ENCODE data around the gene AWAT2. TPM values are rescaled to one million over a fixed set of nuclear protein-coding genes. Genes with fewer than 3 reads are reported as not detected.

Gene AWAT2
- total RNA-seq, 2 donors from 2014 or later, result not detected

DNA sequence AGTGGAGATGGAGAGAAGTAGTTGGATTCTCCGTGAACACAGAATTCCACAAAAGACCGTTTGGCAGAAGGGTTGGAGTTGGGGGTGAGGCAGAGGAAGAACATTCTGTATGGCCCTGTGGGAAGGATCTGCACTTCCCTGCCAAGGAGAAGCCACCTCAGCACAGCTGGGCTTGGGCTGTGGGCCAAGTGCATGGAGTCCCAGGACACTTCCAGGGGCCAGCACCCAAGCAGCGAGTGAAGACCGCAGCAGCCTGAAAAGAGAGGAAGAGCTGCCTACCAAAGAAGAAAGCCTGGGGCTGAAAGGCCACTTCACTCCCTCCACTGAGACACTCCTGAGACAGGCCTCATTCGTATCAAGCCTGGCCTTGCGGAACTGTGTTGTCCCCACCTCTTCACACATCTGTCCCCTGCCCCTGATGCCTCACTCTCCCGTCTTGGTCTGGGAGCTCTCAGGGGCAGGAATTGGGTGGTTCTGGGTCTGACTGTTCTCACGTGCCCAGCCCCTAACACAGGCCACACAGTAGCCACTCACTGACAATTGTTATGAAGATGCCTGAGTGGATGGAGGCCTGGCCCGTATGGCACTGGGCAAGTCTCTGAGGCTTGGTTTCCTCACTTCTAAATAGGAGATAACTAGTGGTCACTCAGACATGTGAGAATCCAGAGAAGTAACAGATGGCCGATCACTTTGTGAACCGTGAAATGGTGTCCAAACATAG is 3.3 kb upstream of the AWAT2 start:
- DNase-seq (ENCODE audit: low spot score), result no peak
- no peaks in the 10 kb centered on the region for H3K36me3 ChIP-seq
- intact Hi-C loops (cut with DNase I), result no loop called here
- no peaks in the 10 kb centered on the region for H3K27me3 ChIP-seq (replicated peaks; ENCODE audit: insufficient read depth)
- no peaks in the 10 kb centered on the region for H3K4me1 ChIP-seq (replicated peaks)
- H3K9me3 ChIP-seq, result no peaks in the 10 kb centered on the region
- H3K27ac ChIP-seq, result no peak overlapping the region
- TF ChIP-seq POLR2A (IDR thresholded peaks at IDR 0.05) (no peak), POLR2AphosphoS5 (IDR thresholded peaks at IDR 0.05) (no peak)
- TF ChIP-seq, protein P1, sequence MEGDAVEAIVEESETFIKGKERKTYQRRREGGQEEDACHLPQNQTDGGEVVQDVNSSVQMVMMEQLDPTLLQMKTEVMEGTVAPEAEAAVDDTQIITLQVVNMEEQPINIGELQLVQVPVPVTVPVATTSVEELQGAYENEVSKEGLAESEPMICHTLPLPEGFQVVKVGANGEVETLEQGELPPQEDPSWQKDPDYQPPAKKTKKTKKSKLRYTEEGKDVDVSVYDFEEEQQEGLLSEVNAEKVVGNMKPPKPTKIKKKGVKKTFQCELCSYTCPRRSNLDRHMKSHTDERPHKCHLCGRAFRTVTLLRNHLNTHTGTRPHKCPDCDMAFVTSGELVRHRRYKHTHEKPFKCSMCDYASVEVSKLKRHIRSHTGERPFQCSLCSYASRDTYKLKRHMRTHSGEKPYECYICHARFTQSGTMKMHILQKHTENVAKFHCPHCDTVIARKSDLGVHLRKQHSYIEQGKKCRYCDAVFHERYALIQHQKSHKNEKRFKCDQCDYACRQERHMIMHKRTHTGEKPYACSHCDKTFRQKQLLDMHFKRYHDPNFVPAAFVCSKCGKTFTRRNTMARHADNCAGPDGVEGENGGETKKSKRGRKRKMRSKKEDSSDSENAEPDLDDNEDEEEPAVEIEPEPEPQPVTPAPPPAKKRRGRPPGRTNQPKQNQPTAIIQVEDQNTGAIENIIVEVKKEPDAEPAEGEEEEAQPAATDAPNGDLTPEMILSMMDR (IDR thresholded peaks at IDR 0.05), result no peak
- no peak overlapping the region for H3K4me3 ChIP-seq
- WGBS, result 76% methylated on average over 6 of the region's 11 CpGs

GRCh38 chrX:70049406-70049805 is 332 bp downstream of the AWAT2 start:
- Histone ChIP-seq H3K27ac (no peak overlapping the region), H3K36me3 (no peaks in the 10 kb centered on the region), H3K4me1 (replicated peaks) (no peaks in the 10 kb centered on the region), H3K4me3 (no peak overlapping the region), H3K9me3 (no peaks in the 10 kb centered on the region), H3K27me3 (replicated peaks; ENCODE audit: insufficient read depth) (no peaks in the 10 kb centered on the region)
- no peak for DNase-seq (ENCODE audit: low spot score)
- intact Hi-C loops (cut with DNase I), result no loop called here
- TF ChIP-seq, protein P1 (IDR thresholded peaks at IDR 0.05), result no peak
- TF ChIP-seq POLR2AphosphoS5 (IDR thresholded peaks at IDR 0.05) (no peak), POLR2A (IDR thresholded peaks at IDR 0.05) (no peak)
- WGBS, result 100% methylated on average over 3 of the region's 3 CpGs

GRCh38 chrX:70046978-70047377 is 2.8 kb downstream of the AWAT2 start:
- intact Hi-C loops (cut with DNase I), result no loop called here
- Histone ChIP-seq H3K27me3 (replicated peaks; ENCODE audit: insufficient read depth) (no peaks in the 10 kb centered on the region), H3K9me3 (no peaks in the 10 kb centered on the region), H3K4me3 (no peak overlapping the region), H3K27ac (no peak overlapping the region), H3K4me1 (replicated peaks) (no peaks in the 10 kb centered on the region), H3K36me3 (no peaks in the 10 kb centered on the region)
- no peak for DNase-seq (ENCODE audit: low spot score)
- TF ChIP-seq POLR2AphosphoS5 (IDR thresholded peaks at IDR 0.05), result no peak
- no peak for TF ChIP-seq POLR2A (IDR thresholded peaks at IDR 0.05)
- TF ChIP-seq, protein P1 (IDR thresholded peaks at IDR 0.05), result no peak

DNA sequence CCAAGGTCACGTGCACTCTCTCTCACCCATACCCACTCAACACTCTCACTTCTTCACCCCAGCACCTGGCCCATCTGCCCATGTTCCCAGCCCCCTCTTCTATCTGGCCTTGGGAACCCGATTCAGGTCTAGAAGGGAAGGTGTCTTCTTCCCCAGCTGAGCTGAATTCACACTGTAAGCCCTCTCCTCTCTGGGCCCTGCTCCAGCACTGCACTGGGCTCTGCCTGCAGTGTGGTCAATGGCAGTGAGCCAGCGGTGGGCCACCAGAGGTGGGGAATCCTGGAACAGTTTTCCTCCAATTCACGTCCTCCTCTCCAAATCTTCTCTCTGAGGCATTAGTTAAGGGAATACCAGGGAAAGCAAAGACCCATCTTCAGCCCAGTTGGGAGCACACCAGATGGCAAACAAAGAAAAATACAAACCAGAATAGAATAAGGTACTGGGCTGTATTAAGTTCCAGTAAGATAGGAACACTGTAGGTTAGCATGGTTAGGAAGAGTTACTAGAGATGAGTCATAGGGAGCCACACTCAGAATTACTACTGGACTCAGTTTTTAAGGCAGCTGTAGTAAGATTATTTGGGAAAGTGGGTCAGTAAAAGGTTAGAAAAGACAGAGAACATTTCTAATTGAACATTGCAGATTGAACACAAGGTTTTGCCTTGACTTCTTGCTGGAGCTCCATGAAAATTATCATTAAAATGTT is 5.0 kb downstream of the AWAT2 start:
- Histone ChIP-seq H3K27me3 (replicated peaks; ENCODE audit: insufficient read depth) (no peaks in the 10 kb centered on the region), H3K36me3 (no peaks in the 10 kb centered on the region), H3K9me3 (no peaks in the 10 kb centered on the region), H3K27ac (no peak overlapping the region), H3K4me1 (replicated peaks) (no peaks in the 10 kb centered on the region), H3K4me3 (no peak overlapping the region)
- TF ChIP-seq, protein P1 (IDR thresholded peaks at IDR 0.05), result no peak
- intact Hi-C loops (cut with DNase I), result no loop called here
- no peak for DNase-seq (ENCODE audit: low spot score)
- 93% methylated on average over 4 of the region's 4 CpGs for WGBS

GRCh38 chrX:70043685-70044084 is 6.1 kb downstream of the AWAT2 start:
- no peak for DNase-seq (ENCODE audit: low spot score)
- Histone ChIP-seq H3K27me3 (replicated peaks; ENCODE audit: insufficient read depth) (no peaks in the 10 kb centered on the region), H3K4me3 (no peak overlapping the region), H3K27ac (no peak overlapping the region), H3K4me1 (replicated peaks) (no peaks in the 10 kb centered on the region), H3K36me3 (no peaks in the 10 kb centered on the region), H3K9me3 (no peaks in the 10 kb centered on the region)
- TF ChIP-seq POLR2AphosphoS5 (IDR thresholded peaks at IDR 0.05) (no peak), POLR2A (IDR thresholded peaks at IDR 0.05) (no peak)
- TF ChIP-seq, protein P1 (IDR thresholded peaks at IDR 0.05), result no peak
- WGBS, result 100% methylated on average over 6 of the region's 9 CpGs
- intact Hi-C loops (cut with DNase I), result no loop called here

All from prostate gland (tissue), 2 donors.